ENCODE data around the gene ZNF594.
"Not testable (repeated sequence)": the region's sequence is repeated elsewhere in the genome, so short reads cannot be mapped to it uniquely, and the experiment has no call there.

Gene ZNF594

GRCh38 chr17:5181509-5182305 is 10.0 kb downstream of the ZNF594 start:
- DNase-seq (ENCODE audit: low spot score), result no peak
- no peak for TF ChIP-seq CTCF (IDR thresholded peaks at IDR 0.05; ENCODE audit: extremely low read depth, insufficient read depth, missing control alignments)
- in situ Hi-C loops (cut with MboI; ENCODE audit: low pct_unique_long_range_greater_than_20kb, low sequenced_read_pairs, unreplicated experiment), result no loop called here

DNA sequence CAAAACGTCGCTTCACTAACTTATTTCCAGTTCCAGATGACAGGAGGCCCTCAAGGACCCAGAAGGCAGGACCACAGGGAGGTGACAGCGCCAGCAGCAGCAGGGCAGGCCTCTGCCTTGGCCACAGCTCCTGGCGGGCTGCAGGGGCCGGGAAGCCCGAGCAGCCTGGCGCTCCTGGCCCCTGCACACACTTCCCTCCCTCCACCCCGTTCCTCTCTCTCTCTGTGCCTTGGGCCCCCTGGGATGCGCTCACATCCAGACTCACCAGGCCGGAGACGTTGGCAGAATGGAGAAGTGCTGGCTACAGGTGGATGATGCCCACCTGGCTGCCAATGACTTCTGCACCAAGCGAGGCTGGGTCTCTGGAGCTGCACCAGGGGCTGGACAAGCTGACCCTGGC is 12.7 kb downstream of the ZNF594 start:
- DNase-seq (ENCODE audit: low spot score), result no peak
- TF ChIP-seq CTCF (IDR thresholded peaks at IDR 0.05; ENCODE audit: extremely low read depth, insufficient read depth, missing control alignments), result no peak
- in situ Hi-C loops (cut with MboI; ENCODE audit: low pct_unique_long_range_greater_than_20kb, low sequenced_read_pairs, unreplicated experiment), result no loop called here

GRCh38 chr17:5175027-5175426 is 16.6 kb downstream of the ZNF594 start:
- DNase-seq (ENCODE audit: low spot score); in situ Hi-C loops (cut with MboI; ENCODE audit: low pct_unique_long_range_greater_than_20kb, low sequenced_read_pairs, unreplicated experiment): not testable (repeated sequence)

GRCh38 chr17:5165791-5166564 is 25.7 kb downstream of the ZNF594 start:
- in situ Hi-C loops (cut with MboI; ENCODE audit: low pct_unique_long_range_greater_than_20kb, low sequenced_read_pairs, unreplicated experiment); DNase-seq (ENCODE audit: low spot score): not testable (repeated sequence)

DNA sequence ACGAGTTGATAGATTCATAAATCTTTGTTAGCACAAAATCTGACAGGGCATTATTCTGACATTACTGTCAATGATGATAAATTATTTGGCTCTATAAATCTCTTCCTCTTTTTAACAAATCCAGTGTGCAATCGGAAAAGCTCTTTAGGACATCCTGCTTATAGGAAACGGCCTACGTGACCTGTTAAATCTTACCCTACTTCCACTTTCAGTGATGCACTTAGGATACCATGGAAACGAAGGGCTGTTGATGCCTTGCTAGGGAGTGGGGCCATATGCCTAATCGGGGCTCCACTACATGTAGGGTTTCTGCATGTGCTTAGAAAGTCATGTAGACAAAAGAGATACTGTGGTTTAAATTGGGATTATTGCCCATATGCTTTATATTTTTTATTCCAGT is 27.2 kb downstream of the ZNF594 start:
- in situ Hi-C loops (cut with MboI; ENCODE audit: low pct_unique_long_range_greater_than_20kb, low sequenced_read_pairs, unreplicated experiment), result no loop called here

GRCh38 chr17:5161793-5162192 is 29.9 kb downstream of the ZNF594 start:
- in situ Hi-C loops (cut with MboI; ENCODE audit: low pct_unique_long_range_greater_than_20kb, low sequenced_read_pairs, unreplicated experiment); DNase-seq (ENCODE audit: low spot score): not testable (repeated sequence)

More for the DNA sequence above, 27.2 kb downstream of the ZNF594 start:
- no peak for TF ChIP-seq CTCF (IDR thresholded peaks at IDR 0.05; ENCODE audit: extremely low read depth, insufficient read depth, missing control alignments)
- no peak for DNase-seq (ENCODE audit: low spot score)

- DNase-seq (ENCODE audit: low spot score); in situ Hi-C loops (cut with MboI; ENCODE audit: low pct_unique_long_range_greater_than_20kb, low sequenced_read_pairs, unreplicated experiment): not testable (repeated sequence)
These were observed 31.0 kb downstream of the ZNF594 start for GRCh38 chr17:5160702-5161101.

- in situ Hi-C loops (cut with MboI; ENCODE audit: low pct_unique_long_range_greater_than_20kb, low sequenced_read_pairs, unreplicated experiment); DNase-seq (ENCODE audit: low spot score): not testable (repeated sequence)
These were observed 45.5 kb downstream of the ZNF594 start for GRCh38 chr17:5146122-5146521.

- DNase-seq (ENCODE audit: low spot score); in situ Hi-C loops (cut with MboI; ENCODE audit: low pct_unique_long_range_greater_than_20kb, low sequenced_read_pairs, unreplicated experiment): not testable (repeated sequence)
These were observed 48.8 kb downstream of the ZNF594 start for GRCh38 chr17:5142877-5143276.

DNA sequence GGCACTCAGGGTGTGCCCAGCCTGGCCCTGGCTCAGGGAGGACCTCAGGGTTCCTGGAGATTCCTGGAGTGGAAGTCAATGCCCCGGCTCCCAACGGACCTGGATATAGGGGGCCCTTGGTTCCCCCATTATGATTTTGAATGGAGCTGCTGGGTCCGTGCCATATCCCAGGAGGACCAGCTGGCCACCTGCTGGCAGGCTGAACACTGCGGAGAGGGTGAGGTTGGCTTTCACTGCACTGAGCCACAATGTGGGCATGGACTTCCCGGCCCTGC is 52.3 kb downstream of the ZNF594 start:
- in situ Hi-C loops (cut with MboI; ENCODE audit: low pct_unique_long_range_greater_than_20kb, low sequenced_read_pairs, unreplicated experiment), result no loop called here
- no peak for TF ChIP-seq CTCF (IDR thresholded peaks at IDR 0.05; ENCODE audit: extremely low read depth, insufficient read depth, missing control alignments)
- DNase-seq (ENCODE audit: low spot score), result no peak
